Activated T-helper 17 cell treated with anti-CD3 and anti-CD28 coated beads, Interleukin-2, amount 50 U/mL, for 72 hours (primary cell): Measurements from ENCODE around the gene COX4I2. TPM values are rescaled to one million over a fixed set of nuclear protein-coding genes. Genes with fewer than 3 reads are reported as not detected.

Source experiments
- ATAC-seq: fragments of 150-1000 bp; cut with Tn5 transposase; replicated peaks from 2 replicates; pipeline ENCODE4 v1.10.0; 2021; ENCODE audit warnings: mild to moderate bottlenecking, moderate library complexity
- H3K27ac Mint-ChIP-seq: one replicate; pipeline ENCODE4 v1.8.0; 2022; ENCODE audit warnings: mixed read lengths
- H3K27me3 Mint-ChIP-seq: one replicate; pipeline ENCODE4 v1.8.0; 2022; ENCODE audit warnings: mixed read lengths
- H3K36me3 Mint-ChIP-seq: one replicate; pipeline ENCODE4 v1.8.0; 2022; ENCODE audit warnings: low read depth, mild to moderate bottlenecking, mixed read lengths
- H3K4me1 Mint-ChIP-seq: one replicate; pipeline ENCODE4 v1.8.0; 2022; ENCODE audit warnings: mixed read lengths
- H3K4me3 Mint-ChIP-seq: one replicate; pipeline ENCODE4 v1.8.0; 2022; ENCODE audit warnings: mild to moderate bottlenecking, mixed read lengths
- H3K9me3 Mint-ChIP-seq: one replicate; pipeline ENCODE4 v1.8.0; 2022; ENCODE audit warnings: mixed read lengths
- total RNA-seq, 2 donors: library from RNA; stranded (reverse); gene quantifications; one replicate each; pipeline ENCODE4 v1.2.3, GENCODE V29; 2022

The COX4I2 gene
- total RNA-seq, 2 donors from 2014 or later: not detected

DNA sequence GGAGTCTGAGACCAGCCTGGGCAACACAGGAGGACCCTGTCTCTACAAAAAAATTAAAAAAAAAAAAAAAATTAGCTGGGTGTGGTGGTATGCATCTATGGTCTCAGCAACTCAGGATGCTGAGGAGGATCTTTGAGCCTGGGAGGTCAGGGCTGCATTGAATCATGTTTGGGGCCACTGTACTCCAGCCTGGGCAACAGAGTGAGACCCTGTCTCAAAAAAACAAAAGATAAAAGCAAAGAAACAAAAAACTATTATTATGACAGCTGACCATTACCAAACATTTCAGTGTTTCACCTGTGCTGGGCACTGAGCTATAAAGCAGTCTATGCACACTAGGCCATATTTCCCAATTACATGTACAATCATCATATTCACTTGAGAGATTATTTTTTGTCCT is 35.7 kb downstream of the COX4I2 start:
- ATAC-seq: no peak
- H3K27me3 Mint-ChIP-seq: no peaks in the 10 kb centered on the region
- peaks cover 100% of the 10 kb centered on the region for H3K36me3 Mint-ChIP-seq
- H3K4me3 Mint-ChIP-seq: peak overlapping the region; percentile 88
- H3K4me1 Mint-ChIP-seq: peaks cover 56% of the 10 kb centered on the region
- no peaks in the 10 kb centered on the region for H3K9me3 Mint-ChIP-seq
- peak overlapping the region; percentile 88 for H3K27ac Mint-ChIP-seq

DNA sequence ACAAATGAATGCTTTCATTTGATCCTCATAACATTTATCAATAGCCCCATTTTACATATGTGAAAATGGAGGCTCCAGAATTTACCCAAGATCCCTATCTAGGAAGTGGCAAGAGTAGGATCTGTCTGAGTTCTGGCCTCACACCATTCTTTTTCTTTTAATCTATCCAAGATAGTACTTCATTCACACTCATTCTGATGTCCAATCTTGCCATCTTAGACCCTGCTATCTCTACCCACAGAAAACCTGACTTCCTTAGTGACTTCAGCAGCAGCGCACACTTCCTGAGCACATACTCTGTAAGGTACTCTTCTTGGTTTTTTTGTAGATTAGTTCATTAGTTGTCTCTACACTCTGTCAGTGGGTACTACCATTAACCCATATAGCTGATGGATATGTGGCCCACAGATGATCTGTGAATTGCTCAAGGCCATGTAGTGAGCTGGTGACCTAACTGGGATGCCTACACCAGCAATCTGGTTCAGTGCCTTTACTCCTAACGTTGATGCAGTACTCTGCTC is 36.3 kb downstream of the COX4I2 start:
- peak overlapping the region; percentile 88 for H3K27ac Mint-ChIP-seq
- H3K4me3 Mint-ChIP-seq: peak overlapping the region; percentile 88
- H3K9me3 Mint-ChIP-seq: no peaks in the 10 kb centered on the region
- H3K36me3 Mint-ChIP-seq: peaks cover 100% of the 10 kb centered on the region
- peaks cover 62% of the 10 kb centered on the region for H3K4me1 Mint-ChIP-seq
- no peaks in the 10 kb centered on the region for H3K27me3 Mint-ChIP-seq
- no peak for ATAC-seq

DNA sequence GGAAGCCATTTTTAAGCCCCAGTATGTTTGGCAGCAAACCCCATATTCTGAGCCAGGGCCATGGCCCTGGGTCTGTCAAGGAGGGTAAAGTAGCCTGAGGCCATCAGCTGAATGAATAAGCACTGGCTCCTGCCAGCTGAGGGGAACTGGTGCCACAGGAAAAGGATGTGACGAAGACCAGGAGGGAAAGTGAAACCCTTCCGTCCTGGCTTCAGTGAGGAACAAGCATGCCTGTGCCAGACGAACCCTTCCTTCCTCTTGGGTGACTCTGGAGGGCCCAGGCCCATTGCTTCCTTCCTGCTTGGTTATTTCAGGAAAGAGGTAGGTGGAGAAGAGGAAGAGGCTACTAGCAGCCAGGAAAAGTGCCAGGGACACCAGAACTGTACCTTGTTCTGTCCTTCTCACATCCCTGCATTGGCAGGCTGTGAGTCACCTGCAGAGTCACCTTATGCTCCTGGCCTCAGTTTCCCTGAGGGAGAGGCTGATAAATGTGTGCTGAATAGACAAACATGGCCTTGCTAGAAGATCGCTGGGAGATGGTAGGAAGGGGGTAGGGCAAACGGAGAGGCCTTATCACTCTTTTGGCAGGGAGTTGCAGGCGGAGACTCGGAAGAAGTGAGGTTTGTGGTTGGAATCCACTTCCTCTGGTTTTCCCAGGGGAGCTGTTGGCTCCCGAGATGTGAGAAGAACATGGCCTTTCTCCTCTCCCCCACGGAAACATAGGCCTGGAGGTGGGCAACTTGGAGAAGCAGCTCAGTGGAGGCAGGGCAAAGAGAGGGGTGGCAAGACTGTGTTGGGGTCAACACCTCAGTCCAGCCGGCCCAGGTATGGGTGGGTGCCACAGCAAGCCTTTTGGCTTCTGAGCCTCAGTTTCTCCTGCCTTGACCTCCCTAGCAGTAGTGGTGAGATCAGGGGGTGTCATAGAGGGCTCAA is 37.4 kb downstream of the COX4I2 start:
- H3K27me3 Mint-ChIP-seq: no peaks in the 10 kb centered on the region
- peak overlapping the region; percentile 88 for H3K27ac Mint-ChIP-seq
- peak overlapping the region; percentile 88 for H3K4me3 Mint-ChIP-seq
- H3K4me1 Mint-ChIP-seq: peaks cover 62% of the 10 kb centered on the region
- no peaks in the 10 kb centered on the region for H3K9me3 Mint-ChIP-seq
- ATAC-seq: peak; percentile 82
- peaks cover 100% of the 10 kb centered on the region for H3K36me3 Mint-ChIP-seq

DNA sequence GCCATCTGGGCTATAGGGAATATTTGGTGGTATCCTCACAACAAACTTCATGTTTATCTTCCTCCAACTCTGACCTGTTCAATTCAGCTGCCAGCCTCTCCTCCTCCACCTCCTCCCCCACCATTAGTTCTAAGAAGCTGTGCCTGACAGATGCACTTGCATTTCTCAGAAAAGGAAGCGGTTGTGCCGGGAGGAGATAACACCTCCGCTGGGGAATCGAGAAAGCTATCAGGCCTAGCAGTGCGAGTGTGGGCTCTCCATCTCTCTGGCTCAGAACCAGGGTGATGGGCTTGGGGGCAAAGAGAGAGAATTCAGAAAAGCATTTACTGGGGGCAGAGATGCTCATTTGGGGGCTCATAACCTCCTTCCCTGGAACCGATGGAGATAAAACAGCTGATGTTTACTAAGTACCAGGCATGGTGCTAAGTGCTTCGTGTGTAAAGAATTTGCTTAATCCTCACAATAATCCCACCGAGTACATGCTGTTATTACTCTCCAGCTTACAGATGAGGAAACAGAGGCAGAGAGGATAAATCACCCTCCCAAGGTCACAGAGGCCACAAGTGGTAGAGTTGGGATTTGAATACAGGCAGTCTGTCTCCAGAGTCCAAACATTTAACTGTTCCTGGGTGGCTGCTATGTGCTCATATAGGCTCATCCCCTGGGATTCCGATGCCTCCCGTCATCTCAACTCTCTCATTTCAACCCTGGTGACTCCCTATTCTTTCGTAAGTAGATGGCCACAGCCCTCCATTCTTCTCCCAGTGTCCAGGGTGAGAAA is 38.3 kb downstream of the COX4I2 start:
- H3K4me1 Mint-ChIP-seq: peaks cover 70% of the 10 kb centered on the region
- ATAC-seq: peak; percentile 75
- peak overlapping the region; percentile 88 for H3K27ac Mint-ChIP-seq
- H3K36me3 Mint-ChIP-seq: peaks cover 100% of the 10 kb centered on the region
- H3K27me3 Mint-ChIP-seq: no peaks in the 10 kb centered on the region
- H3K9me3 Mint-ChIP-seq: no peaks in the 10 kb centered on the region
- peak overlapping the region; percentile 88 for H3K4me3 Mint-ChIP-seq

DNA sequence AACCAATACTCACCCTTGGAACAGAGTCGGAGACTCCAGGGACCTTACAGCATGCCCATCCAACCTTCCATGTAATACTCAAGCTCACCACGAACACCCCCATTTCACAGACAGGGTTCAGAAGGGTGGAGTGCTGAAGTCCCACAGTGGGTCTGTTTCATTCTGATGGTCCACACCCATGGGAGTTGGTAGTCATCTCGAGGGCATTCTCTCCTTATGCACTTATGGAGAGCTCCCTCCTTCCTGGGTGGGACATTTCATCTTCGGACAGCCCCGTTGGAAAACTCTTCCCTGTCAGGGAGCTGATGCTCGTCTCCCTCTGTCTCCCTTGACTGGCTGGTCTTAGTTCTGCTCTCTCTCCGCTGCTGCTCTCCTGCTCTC is 38.9 kb downstream of the COX4I2 start:
- Mint-ChIP-seq H3K4me3 (peak overlapping the region; percentile 88), H3K4me1 (peaks cover 73% of the 10 kb centered on the region), H3K27ac (peak overlapping the region; percentile 88), H3K27me3 (no peaks in the 10 kb centered on the region), H3K36me3 (peaks cover 100% of the 10 kb centered on the region), H3K9me3 (no peaks in the 10 kb centered on the region)
- ATAC-seq: no peak

DNA sequence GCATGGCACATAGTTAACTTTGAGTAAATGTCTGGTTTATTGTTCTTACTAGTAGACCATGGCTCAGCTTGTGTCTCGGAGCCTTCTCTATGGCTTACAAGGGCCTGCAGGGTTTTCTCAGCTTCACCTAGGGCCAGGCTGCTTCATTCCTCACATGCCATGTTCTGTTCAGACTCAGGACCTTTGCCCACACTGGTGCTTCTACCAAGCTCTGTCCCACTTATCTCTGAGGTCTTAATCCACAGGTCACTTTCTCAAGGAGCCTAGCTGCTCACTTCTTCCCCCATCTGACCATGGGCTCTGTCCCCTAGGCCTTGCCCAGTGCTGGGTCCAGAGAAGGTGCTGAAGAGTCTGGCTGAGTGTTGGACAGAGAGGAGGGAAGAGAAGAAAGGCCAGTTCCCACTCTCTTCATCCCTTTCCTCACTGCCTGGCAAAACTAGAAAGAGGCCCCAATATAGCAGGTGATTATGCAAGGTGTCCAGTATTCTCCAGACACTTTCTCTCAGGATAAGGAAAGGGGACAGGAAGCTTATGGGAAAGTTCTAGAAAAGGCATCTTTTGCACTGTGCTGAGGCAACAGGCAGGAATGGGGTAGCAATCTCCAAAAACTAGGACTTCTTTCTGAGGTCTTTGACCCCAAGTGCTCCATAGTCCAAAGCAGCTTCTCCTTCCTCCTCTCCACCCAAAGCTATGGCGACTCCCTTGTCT is 40.0 kb downstream of the COX4I2 start:
- Mint-ChIP-seq H3K4me3 (peak overlapping the region; percentile 88), H3K36me3 (peaks cover 100% of the 10 kb centered on the region), H3K27me3 (no peaks in the 10 kb centered on the region), H3K4me1 (peaks cover 79% of the 10 kb centered on the region), H3K27ac (peak overlapping the region; percentile 88), H3K9me3 (no peaks in the 10 kb centered on the region)
- ATAC-seq: no peak

DNA sequence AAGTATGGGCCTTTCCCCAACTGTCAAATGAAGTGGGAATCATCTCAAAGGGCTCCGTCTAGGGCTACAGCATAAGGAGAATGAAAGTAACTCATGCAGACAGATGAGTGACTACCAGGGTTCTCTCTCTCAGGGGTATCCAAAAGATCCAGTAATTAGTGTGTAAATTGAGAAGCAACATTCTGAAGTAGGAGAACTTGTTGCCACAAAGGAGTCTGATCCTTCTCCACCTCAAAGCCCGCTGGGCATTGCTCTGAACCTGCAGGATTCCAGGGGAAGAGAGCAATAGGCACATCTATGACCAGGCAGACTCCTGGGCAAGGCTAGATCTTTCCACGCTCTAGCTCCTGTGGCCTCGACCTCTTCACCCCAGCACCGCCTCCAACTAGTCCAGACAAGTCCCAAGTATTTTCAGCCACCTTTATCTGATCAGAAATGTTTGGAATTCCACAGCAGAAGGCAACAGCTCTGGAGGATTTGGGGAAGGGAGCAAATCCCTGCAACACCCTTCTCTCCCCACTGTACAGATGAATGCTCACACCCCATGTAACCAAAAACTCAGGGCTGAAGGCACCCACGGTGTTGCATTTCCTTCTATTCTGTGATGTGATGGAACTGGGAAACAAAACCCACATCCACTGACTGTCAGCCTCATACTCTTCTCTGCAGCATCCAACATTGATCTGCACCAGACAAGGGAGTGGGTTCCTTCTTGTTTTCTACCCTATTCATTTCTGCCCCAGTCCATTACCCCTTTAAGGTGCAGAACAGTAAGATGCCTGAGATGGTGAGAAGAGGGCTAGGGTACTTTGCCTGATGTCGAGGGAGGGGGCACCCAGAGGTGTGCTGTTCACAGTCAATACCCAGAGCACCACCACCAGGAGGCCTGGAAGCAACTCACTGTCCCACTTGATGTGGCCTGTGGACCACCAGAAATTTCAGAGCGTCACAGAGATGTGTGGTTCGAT is 41.0 kb downstream of the COX4I2 start:
- no peaks in the 10 kb centered on the region for H3K9me3 Mint-ChIP-seq

DNA sequence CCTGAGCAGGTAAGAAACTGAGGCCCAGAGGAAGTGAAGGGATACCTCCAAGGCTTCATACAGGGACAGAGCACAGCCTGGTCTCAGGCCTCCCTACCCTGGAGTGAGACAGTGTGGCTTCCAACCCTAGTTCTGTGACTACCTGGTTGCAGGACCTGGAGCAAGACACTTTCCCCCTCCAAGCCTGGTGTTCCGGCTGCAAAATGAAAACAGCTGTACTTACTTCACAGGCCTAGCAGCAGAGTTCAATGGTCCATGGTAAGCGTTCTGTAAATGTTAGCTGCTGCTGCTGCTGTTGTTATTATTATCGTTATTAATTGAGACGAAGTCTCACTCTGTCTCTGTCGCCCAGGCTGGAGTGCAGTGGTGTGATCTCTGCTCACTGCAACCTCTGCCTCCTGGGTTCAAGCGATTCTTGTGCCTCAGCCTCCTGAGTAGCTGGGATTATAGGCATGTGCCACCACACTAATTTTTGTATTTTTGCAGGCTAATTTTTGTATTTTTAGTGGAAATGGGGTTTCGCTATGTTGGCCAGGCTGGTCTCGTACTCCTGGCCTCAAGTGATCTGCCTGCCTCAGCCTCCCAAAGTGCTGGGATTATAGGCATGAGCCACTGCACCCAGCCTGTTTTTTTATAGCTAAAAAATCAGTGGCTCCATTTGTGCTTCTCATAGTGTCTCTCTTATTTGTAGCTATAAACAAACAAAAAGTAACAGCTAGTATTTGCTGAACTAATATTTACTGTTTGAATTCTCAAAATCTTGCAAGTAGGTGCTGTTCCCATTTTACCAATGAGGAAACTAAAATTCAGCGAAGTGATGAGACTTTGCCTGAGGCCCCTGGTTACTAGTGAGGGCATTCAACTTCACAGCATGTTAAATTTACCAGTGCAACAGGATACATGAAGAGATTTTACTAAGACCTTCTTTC is 41.9 kb downstream of the COX4I2 start:
- Mint-ChIP-seq H3K4me3 (peak overlapping the region; percentile 88), H3K36me3 (peaks cover 100% of the 10 kb centered on the region), H3K9me3 (no peaks in the 10 kb centered on the region), H3K27ac (peak overlapping the region; percentile 88), H3K27me3 (no peaks in the 10 kb centered on the region), H3K4me1 (peaks cover 82% of the 10 kb centered on the region)
- ATAC-seq: no peak

More for the DNA sequence above, 41.0 kb downstream of the COX4I2 start:
- peaks cover 100% of the 10 kb centered on the region for H3K36me3 Mint-ChIP-seq
- H3K4me1 Mint-ChIP-seq: peaks cover 82% of the 10 kb centered on the region
- ATAC-seq: no peak
- H3K27ac Mint-ChIP-seq: peak overlapping the region; percentile 88
- H3K4me3 Mint-ChIP-seq: peak overlapping the region; percentile 88
- no peaks in the 10 kb centered on the region for H3K27me3 Mint-ChIP-seq

DNA sequence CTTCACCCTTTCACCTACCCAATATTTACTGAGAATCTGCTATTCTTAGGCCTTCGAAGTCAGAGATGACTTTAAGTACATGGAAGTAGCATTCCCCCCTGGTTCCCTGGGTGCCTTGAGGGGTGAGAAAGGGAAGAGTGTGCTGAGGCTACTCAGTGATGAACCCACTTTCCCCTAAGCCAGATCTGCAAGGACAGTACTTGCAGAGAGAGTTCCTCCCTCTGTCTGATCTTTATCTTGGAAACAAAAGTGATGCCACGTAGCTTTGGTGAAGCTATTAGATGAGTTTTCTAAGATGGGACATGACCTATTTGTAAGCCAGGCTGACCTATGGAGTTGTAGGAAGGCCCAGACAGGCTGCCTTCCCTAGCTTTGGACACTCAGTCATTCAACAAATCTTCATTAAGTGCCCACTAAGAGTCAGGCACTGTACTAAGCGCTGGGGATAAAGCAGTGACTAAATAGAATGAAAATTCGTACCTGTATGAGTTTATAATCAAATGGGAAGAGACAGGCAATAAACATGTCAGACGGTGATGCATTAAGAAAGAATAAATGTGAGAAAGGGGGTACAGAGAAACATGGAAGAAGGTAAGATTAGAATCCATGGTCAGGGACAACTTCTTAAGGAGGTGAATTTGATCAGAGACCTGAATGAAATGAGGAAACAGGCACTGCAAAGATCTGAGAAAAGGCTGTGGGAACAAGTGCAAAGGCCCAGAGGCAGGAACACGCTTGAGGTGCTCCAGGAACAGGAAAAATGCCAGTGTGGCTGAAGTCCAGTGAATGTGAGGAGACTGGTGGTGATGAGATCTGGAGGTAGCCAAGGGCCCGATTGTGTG is 42.8 kb downstream of the COX4I2 start:
- Mint-ChIP-seq H3K27ac (peak overlapping the region; percentile 88), H3K27me3 (no peaks in the 10 kb centered on the region), H3K9me3 (no peaks in the 10 kb centered on the region), H3K4me3 (peak overlapping the region; percentile 88), H3K36me3 (peaks cover 100% of the 10 kb centered on the region), H3K4me1 (peaks cover 78% of the 10 kb centered on the region)
- ATAC-seq: no peak

DNA sequence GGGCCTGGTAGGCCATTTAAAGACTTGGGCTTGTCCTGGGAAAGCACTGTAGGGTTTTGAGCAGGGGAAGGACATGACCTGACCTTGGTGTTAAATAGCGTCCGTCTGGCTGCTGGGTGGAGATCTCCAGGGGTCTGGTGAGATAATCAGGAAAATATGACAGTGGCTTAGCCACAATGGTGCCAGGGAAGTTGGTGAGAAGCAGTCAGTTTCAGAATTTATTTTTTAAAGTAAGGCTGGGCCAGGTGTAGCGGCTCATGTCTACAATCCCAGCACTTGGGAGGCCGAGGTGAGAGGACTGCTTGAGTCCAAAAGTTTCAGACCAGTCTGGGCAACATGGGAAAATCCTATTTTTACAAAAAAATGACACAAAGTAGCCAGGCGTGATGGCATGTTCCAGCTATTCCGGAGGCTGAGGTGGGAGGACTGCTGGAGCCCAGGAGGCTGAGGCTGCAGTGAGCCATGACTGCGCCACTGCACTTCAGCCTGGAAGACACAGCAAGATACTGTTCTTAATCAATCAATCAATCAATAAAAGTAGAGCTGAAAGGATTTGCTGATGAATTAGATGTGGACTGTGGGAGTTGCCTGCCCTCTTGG is 43.5 kb downstream of the COX4I2 start:
- Mint-ChIP-seq H3K9me3 (no peaks in the 10 kb centered on the region), H3K27ac (peak overlapping the region; percentile 88), H3K4me1 (peaks cover 75% of the 10 kb centered on the region), H3K36me3 (peaks cover 100% of the 10 kb centered on the region), H3K27me3 (no peaks in the 10 kb centered on the region), H3K4me3 (peak overlapping the region; percentile 88)
- ATAC-seq: no peak

DNA sequence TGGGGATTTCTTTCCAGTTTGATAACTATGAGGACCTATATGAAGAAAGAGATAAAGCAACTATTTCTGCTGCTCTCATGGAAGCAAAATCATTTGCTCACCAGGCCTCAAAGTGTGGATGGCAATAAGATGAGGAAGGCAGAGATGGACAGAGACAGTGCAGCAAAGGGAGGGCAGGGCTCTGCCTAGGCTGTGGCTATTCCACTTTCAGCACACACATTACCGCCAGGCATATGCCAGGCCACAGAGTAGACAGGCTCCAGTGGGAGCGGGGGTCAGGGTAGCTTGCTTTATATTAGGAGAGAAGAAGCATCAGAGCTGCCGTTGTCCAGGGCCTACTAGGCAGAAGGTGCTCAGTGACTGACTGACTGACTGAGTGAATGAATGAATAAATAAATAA is 44.1 kb downstream of the COX4I2 start:
- Mint-ChIP-seq H3K27me3 (no peaks in the 10 kb centered on the region), H3K27ac (peak overlapping the region; percentile 88), H3K4me3 (peak overlapping the region; percentile 88), H3K9me3 (no peaks in the 10 kb centered on the region), H3K36me3 (peaks cover 100% of the 10 kb centered on the region), H3K4me1 (peaks cover 74% of the 10 kb centered on the region)
- no peak for ATAC-seq
